Tibial artery (tissue), 4 donors: Measurements from ENCODE around the gene CCDC138.

Source experiments
- DNase-seq, 2 donors: peaks; one replicate each; pipeline ENCODE4 v3.0.0-alpha.2; 2019
- H3K27ac ChIP-seq, 2 donors: fragments of 200-600 bp; sonication (generic) in 1 of 2; 1 replicate in 1 of 2; 2 replicates in 1 of 2; pipeline ENCODE4 v1.5.1; 2018 to 2019; ENCODE audit warnings: mild to moderate bottlenecking in 1 of 2
- H3K27me3 ChIP-seq, 2 donors: fragments of 200-600 bp; sonication (generic) in 1 of 2; one replicate each; pipeline versions ENCODE4 v1.5.1 to v1.6.0; 2016 to 2019
- H3K36me3 ChIP-seq, 3 donors: fragments of 200-600 bp; sonication (generic) in 2 of 3; one replicate each; pipeline ENCODE4 v1.5.1; 2016 to 2019; ENCODE audit warnings: mild to moderate bottlenecking in 2 of 3
- H3K4me1 ChIP-seq, 4 donors: fragments of 200-600 bp; sonication (generic) in 2 of 4; 1 replicate in 3 of 4; 2 replicates in 1 of 4; pipeline ENCODE4 v1.5.1; 2016 to 2019
- H3K4me3 ChIP-seq, 2 donors: fragments of 200-600 bp; sonication (generic) in 1 of 2; 1 replicate in 1 of 2; 2 replicates in 1 of 2; pipeline ENCODE4 v1.5.1; 2018 to 2019; ENCODE audit warnings: mild to moderate bottlenecking in 2 of 2
- H3K9me3 ChIP-seq, 3 donors: fragments of 200-600 bp; sonication (generic) in 1 of 3; one replicate each; pipeline ENCODE4 v1.5.1; 2016 to 2019
- intact Hi-C: fragments of 100-400 bp; cut with DNase I; formaldehyde crosslinking; loops from one replicate; pipeline ENCODE4 v1.15.0; 2023; ENCODE audit warnings: low total_unique reads
- TF ChIP-seq, protein P1 (sequence below), 2 experiments: fragments of 200-600 bp in 1 of 2; fragments of 450-650 bp in 1 of 2; IDR thresholded peaks; one replicate each; pipeline ENCODE4 v1.5.1; 2017 to 2019; ENCODE audit warnings: antibody characterized with exemption in 2 of 2, mild to moderate bottlenecking in 1 of 2, moderate library complexity in 1 of 2

CCDC138 gene

DNA sequence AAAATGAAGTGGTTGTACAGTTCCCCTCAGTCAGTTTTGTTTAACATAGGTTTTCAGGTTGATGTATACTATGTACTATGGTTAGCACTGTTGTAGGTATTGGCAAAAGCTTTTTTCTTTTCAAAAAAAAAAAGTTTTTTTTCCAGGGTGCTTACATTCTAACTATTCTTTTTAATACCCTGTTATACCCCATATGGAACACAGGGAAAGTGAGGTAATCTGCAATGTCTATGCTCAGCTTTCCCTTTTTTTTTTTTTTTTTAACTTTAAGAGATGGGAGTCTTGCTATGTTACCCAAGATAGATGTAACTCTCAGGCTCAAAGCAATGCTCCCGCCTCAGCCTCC, 590 bp upstream of the CCDC138 start:
- TF ChIP-seq, protein P1, sequence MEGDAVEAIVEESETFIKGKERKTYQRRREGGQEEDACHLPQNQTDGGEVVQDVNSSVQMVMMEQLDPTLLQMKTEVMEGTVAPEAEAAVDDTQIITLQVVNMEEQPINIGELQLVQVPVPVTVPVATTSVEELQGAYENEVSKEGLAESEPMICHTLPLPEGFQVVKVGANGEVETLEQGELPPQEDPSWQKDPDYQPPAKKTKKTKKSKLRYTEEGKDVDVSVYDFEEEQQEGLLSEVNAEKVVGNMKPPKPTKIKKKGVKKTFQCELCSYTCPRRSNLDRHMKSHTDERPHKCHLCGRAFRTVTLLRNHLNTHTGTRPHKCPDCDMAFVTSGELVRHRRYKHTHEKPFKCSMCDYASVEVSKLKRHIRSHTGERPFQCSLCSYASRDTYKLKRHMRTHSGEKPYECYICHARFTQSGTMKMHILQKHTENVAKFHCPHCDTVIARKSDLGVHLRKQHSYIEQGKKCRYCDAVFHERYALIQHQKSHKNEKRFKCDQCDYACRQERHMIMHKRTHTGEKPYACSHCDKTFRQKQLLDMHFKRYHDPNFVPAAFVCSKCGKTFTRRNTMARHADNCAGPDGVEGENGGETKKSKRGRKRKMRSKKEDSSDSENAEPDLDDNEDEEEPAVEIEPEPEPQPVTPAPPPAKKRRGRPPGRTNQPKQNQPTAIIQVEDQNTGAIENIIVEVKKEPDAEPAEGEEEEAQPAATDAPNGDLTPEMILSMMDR (IDR thresholded peaks at IDR 0.05): no peak
- Histone ChIP-seq H3K27ac (peak overlapping the region in 1 of 2 donors; percentile 67), H3K4me3 (peak overlapping the region; percentile 77 to 85), H3K27me3 (no peaks in the 10 kb centered on the region), H3K36me3 (peaks cover 27 to 34% (median 32%) of the 10 kb centered on the region in 3 donors), H3K4me1 (peaks cover 0 to 12% (median 2%) of the 10 kb centered on the region in 4 donors), H3K9me3 (no peaks in the 10 kb centered on the region)
- no peak for DNase-seq
- intact Hi-C loops: no loop called here

DNA sequence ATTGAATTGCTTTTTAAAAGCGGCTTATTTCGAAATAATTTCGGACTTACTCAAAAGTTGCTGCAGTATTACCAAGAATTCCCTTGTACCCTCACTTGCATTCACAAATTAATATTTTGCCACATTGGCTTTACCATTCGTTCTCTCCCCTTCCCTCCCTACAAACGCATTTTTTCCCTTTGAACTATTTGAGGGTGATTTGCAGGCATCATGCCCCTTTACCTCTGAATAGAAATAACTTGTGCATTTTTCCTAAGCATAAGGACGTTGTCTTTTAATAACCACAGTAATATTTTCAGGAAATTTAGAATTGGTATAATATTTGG, 608 bp downstream of the CCDC138 start:
- Histone ChIP-seq H3K27ac (peak overlapping the region in 1 of 2 donors; percentile 67), H3K9me3 (no peaks in the 10 kb centered on the region)

DNA sequence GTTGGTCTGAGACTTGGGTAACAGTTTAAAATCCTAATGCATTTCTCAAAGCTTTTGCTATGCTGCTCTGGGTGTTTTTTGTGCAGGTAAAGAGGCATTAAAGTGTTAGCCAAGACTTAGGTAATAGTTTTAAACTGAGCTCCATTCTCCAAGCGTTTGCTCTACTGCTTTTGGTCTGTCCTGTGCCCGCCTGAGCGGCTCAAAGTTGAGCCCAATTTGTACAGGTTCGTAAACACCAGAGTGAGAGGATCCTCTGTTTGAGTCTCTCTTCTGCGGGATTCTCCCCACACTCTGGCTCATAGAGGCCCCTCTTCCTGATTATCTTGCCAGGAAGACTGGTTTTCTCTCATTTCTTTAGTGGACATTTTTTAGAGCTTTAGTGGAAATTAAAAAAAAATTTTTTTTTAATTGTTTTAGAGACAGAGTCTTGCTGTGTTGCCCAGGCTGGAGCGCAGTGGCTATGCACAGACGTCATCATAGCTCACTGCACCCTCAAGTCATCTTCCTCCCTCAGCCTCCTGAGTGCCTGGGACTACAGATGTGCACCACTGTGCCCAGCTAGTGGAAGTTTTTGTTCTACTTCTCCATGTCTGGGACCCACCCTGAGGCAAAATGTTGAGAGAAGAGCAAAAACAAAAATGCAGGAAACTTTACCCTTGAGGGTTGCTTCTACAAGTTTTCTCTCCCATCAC, 16.6 kb downstream of the CCDC138 start:
- TF ChIP-seq, protein P1 (IDR thresholded peaks at IDR 0.05): no peak
- intact Hi-C loops: no loop called here
- Histone ChIP-seq H3K4me1 (no peaks in the 10 kb centered on the region), H3K27me3 (no peaks in the 10 kb centered on the region), H3K36me3 (peaks cover 4 to 10% (median 5%) of the 10 kb centered on the region in 3 donors), H3K27ac (no peak overlapping the region), H3K4me3 (no peak overlapping the region), H3K9me3 (no peaks in the 10 kb centered on the region)
- no peak for DNase-seq

More for the DNA sequence above, 608 bp downstream of the CCDC138 start:
- peaks cover 22 to 23% (median 23%) of the 10 kb centered on the region in 3 donors for H3K36me3 ChIP-seq
- peaks cover 0 to 12% (median 2%) of the 10 kb centered on the region in 4 donors for H3K4me1 ChIP-seq
- intact Hi-C loops: no loop called here
- TF ChIP-seq, protein P1 (IDR thresholded peaks at IDR 0.05): no peak
- peak overlapping the region; percentile 77 to 85 for H3K4me3 ChIP-seq
- H3K27me3 ChIP-seq: no peaks in the 10 kb centered on the region
- no peak for DNase-seq

GRCh38 chr2:108805032-108805431, 18.5 kb downstream of the CCDC138 start:
- peaks cover 4 to 22% (median 10%) of the 10 kb centered on the region in 3 donors for H3K36me3 ChIP-seq
- H3K9me3 ChIP-seq: peaks cover 0 to 6% (median 4%) of the 10 kb centered on the region in 3 donors
- H3K4me3 ChIP-seq: no peak overlapping the region
- intact Hi-C loops: no loop called here
- H3K27ac ChIP-seq: no peak overlapping the region
- no peak for DNase-seq
- no peaks in the 10 kb centered on the region for H3K4me1 ChIP-seq
- TF ChIP-seq, protein P1 (IDR thresholded peaks at IDR 0.05): no peak
- no peaks in the 10 kb centered on the region for H3K27me3 ChIP-seq

DNA sequence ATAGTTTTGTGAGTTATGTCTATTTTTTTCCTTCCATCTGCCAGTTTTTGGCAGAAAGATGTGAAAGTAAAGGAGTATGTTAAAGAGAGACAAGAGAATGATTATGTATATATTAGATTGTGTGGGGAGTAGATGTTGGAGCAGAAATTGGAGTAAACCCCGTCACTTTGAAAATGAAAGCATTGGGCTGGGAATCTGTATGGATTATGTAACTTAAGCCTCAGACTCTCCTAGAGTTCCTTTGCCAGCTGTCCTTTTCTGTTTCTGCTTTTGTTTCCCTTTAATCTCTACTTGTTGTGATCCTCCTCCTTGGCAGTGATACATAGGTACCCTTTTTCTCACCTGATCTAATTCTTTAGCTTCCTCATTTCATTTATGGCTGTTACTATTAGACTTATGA, 19.2 kb downstream of the CCDC138 start:
- Histone ChIP-seq H3K36me3 (peaks cover 4 to 22% (median 10%) of the 10 kb centered on the region in 3 donors), H3K27me3 (no peaks in the 10 kb centered on the region), H3K27ac (no peak overlapping the region), H3K4me1 (no peaks in the 10 kb centered on the region), H3K9me3 (peaks cover 0 to 7% (median 4%) of the 10 kb centered on the region in 3 donors), H3K4me3 (no peak overlapping the region)
- DNase-seq: no peak
- intact Hi-C loops: no loop called here
- TF ChIP-seq, protein P1 (IDR thresholded peaks at IDR 0.05): no peak
